Karpas-422 (cell line): ENCODE data around the gene GLIS2. TPM values are rescaled to one million over a fixed set of nuclear protein-coding genes. Genes with fewer than 3 reads are reported as not detected.
"Not testable (repeated sequence)": the region's sequence is repeated elsewhere in the genome, so short reads cannot be mapped to it uniquely, and the experiment has no call there.

Experiments
- DNase-seq: peaks from one replicate; pipeline ENCODE4 v3.0.0-alpha.2; 2015
- H2AFZ ChIP-seq: fragments of 200-600 bp; sonication (generic); 2 replicates; pipeline ENCODE4 v1.6.1; 2014; ENCODE audit warnings: antibody characterized with exemption, low read length, mixed read lengths
- H3K27ac ChIP-seq: fragments of 200-600 bp; sonication (generic); 2 replicates; pipeline ENCODE4 v1.5.1; 2014; ENCODE audit warnings: mild to moderate bottlenecking, low read length, moderate library complexity
- H3K27me3 ChIP-seq: fragments of 200-600 bp; sonication (generic); 2 replicates; pipeline ENCODE4 v1.6.1; 2014; ENCODE audit warnings: low read length, mixed read lengths
- H3K36me3 ChIP-seq: fragments of 200-600 bp; sonication (generic); 2 replicates; pipeline ENCODE4 v1.6.1; 2014; ENCODE audit warnings: low read length, mixed read lengths; ENCODE audit not compliant: insufficient read depth
- H3K4me1 ChIP-seq: fragments of 200-600 bp; sonication (generic); 2 replicates; pipeline ENCODE4 v1.6.1; 2014; ENCODE audit warnings: mild to moderate bottlenecking, low read length, mixed read lengths
- H3K4me2 ChIP-seq: fragments of 200-600 bp; sonication (generic); 2 replicates; pipeline ENCODE4 v1.6.1; 2014; ENCODE audit warnings: low read length, low read depth, mild to moderate bottlenecking; ENCODE audit not compliant: poor library complexity, severe bottlenecking
- H3K4me3 ChIP-seq: fragments of 200-600 bp; sonication (generic); 2 replicates; pipeline ENCODE4 v1.5.1; 2014; ENCODE audit warnings: mild to moderate bottlenecking, antibody characterized with exemption, low read length, mixed read lengths
- H3K79me2 ChIP-seq: fragments of 200-600 bp; sonication (generic); 2 replicates; pipeline ENCODE4 v1.6.1; 2014; ENCODE audit warnings: mild to moderate bottlenecking, low read length, mixed read lengths
- H3K9ac ChIP-seq: fragments of 200-600 bp; sonication (generic); 2 replicates; pipeline ENCODE4 v1.6.0; 2014; ENCODE audit warnings: low read length
- H3K9me2 ChIP-seq: fragments of 200-600 bp; sonication (generic), shearing (Covaris generic); replicated peaks from 2 replicates; pipeline ENCODE4 v1.6.0; 2014; ENCODE audit warnings: mild to moderate bottlenecking, low read length, moderate library complexity; ENCODE audit not compliant: insufficient read depth
- H3K9me3 ChIP-seq: fragments of 300-700, 200-600 bp; sonication (generic); 2 replicates; pipeline ENCODE4 v1.6.1; 2014; ENCODE audit warnings: low read length, mixed read lengths
- H4K20me1 ChIP-seq: fragments of 200-600 bp; sonication (generic); 2 replicates; pipeline ENCODE4 v1.6.1; 2014; ENCODE audit warnings: mild to moderate bottlenecking, antibody characterized with exemption, low read length, low read depth; ENCODE audit not compliant: insufficient read depth
- total RNA-seq: library from RNA; depleted of rRNA; stranded (reverse); fragments of >200 nt; shearing (Covaris generic); gene quantifications from 2 replicates; pipeline ENCODE4 v1.2.3, GENCODE V29; 2014; ENCODE audit warnings: low replicate concordance

GLIS2 gene
- total RNA-seq, 1 experiment from 2014 or later, result not detected

- Histone ChIP-seq H3K27me3 (no peaks in the 10 kb centered on the region), H4K20me1 (peaks cover 19% of the 10 kb centered on the region; the same call in 1 of the 2 replicates), H3K27ac (no peak overlapping the region), H3K36me3 (no peaks in the 10 kb centered on the region; the same call in 1 of the 2 replicates), H3K9me2 (no peaks in the 10 kb centered on the region), H3K79me2 (peaks cover 20% of the 10 kb centered on the region), H3K4me2 (no peak overlapping the region), H3K9ac (no peak overlapping the region), H3K9me3 (no peaks in the 10 kb centered on the region), H3K4me3 (no peak overlapping the region), H2AFZ (no peak overlapping the region), H3K4me1 (no peaks in the 10 kb centered on the region)
- DNase-seq, result no peak
Measured at GRCh38 chr16:4340443-4340842, 24.6 kb downstream of the GLIS2 start.

- Histone ChIP-seq H3K9me2 (no peaks in the 10 kb centered on the region), H2AFZ (no peak overlapping the region), H3K4me2 (no peak overlapping the region), H3K4me1 (no peaks in the 10 kb centered on the region), H3K4me3 (no peak overlapping the region), H3K9ac (no peak overlapping the region), H3K9me3 (no peaks in the 10 kb centered on the region), H3K79me2 (peaks cover 23% of the 10 kb centered on the region), H4K20me1 (peaks cover 19% of the 10 kb centered on the region; the same call in 1 of the 2 replicates), H3K36me3 (no peaks in the 10 kb centered on the region; the same call in 1 of the 2 replicates), H3K27ac (no peak overlapping the region), H3K27me3 (no peaks in the 10 kb centered on the region)
- DNase-seq, result no peak
Measured at GRCh38 chr16:4341250-4341649, 25.4 kb downstream of the GLIS2 start.

- Histone ChIP-seq H4K20me1 (peaks cover 16% of the 10 kb centered on the region; the same call in 1 of the 2 replicates), H2AFZ (no peak overlapping the region), H3K4me1 (no peaks in the 10 kb centered on the region), H3K36me3 (peaks cover 10% of the 10 kb centered on the region), H3K27ac (no peak overlapping the region), H3K4me3 (no peak overlapping the region), H3K79me2 (peaks cover 41% of the 10 kb centered on the region), H3K4me2 (no peak overlapping the region), H3K9me2 (no peaks in the 10 kb centered on the region), H3K9ac (no peak overlapping the region), H3K9me3 (no peaks in the 10 kb centered on the region), H3K27me3 (no peaks in the 10 kb centered on the region)
- no peak for DNase-seq
Measured at GRCh38 chr16:4342866-4343744, 27.2 kb downstream of the GLIS2 start.

DNA sequence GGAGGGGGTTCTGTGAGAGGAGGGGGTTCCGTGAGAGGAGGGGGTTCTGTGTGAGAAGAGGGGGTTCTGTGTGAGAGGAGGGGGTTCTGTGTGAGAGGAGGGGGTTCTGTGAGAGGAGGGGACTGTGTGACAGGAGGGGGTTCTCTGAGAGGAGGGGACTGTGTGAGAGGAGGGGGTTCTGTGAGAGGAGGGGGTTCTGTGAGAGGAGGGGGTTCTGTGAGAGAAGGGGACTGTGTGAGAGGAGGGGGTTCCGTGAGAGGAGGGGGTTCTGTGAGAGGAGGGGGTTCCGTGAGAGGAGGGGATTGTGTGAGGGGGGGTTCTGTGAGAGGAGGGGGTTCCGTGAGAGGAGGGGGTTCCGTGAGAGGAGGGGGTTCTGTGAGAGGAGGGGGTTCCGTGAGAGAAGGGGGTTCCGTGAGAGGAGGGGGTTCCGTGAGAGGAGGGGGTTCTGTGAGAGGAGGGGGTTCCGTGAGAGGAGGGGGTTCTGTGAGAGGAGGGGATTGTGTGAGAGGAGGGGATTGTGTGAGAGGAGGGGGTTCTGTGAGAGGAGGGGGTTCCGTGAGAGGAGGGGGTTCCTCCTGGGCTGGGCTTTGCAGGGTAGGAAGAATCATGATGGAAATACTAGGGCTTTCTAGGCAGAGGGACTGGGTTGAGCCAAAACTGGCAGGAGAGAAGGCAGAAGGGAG, 28.6 kb downstream of the GLIS2 start:
- not testable (repeated sequence) for H3K27me3 ChIP-seq, H2AFZ ChIP-seq, H3K9me3 ChIP-seq, H3K4me2 ChIP-seq, H3K9ac ChIP-seq, H3K9me2 ChIP-seq, H3K4me3 ChIP-seq, H3K27ac ChIP-seq, H3K4me1 ChIP-seq, DNase-seq
- Histone ChIP-seq H4K20me1 (peaks cover 14% of the 10 kb centered on the region; the same call in 1 of the 2 replicates), H3K36me3 (peaks cover 15% of the 10 kb centered on the region; the same call in 1 of the 2 replicates), H3K79me2 (peaks cover 53% of the 10 kb centered on the region)

GRCh38 chr16:4344983-4345835, 29.3 kb downstream of the GLIS2 start:
- H3K79me2 ChIP-seq, result peaks cover 60% of the 10 kb centered on the region
- no peak overlapping the region for H3K4me3 ChIP-seq
- H3K27me3 ChIP-seq, result no peaks in the 10 kb centered on the region
- H3K4me2 ChIP-seq, result no peak overlapping the region
- peaks cover 19% of the 10 kb centered on the region; the same call in 1 of the 2 replicates for H3K36me3 ChIP-seq
- no peaks in the 10 kb centered on the region for H3K9me2 ChIP-seq
- no peak overlapping the region for H3K9ac ChIP-seq
- H3K4me1 ChIP-seq, result peaks cover 8% of the 10 kb centered on the region
- no peaks in the 10 kb centered on the region for H3K9me3 ChIP-seq
- DNase-seq, result no peak
- no peak overlapping the region for H3K27ac ChIP-seq
- H4K20me1 ChIP-seq, result peaks cover 19% of the 10 kb centered on the region; the same call in 1 of the 2 replicates
- no peak overlapping the region for H2AFZ ChIP-seq

GRCh38 chr16:4345836-4346781, 30.2 kb downstream of the GLIS2 start:
- H3K36me3 ChIP-seq, result peaks cover 19% of the 10 kb centered on the region; the same call in 1 of the 2 replicates

DNA sequence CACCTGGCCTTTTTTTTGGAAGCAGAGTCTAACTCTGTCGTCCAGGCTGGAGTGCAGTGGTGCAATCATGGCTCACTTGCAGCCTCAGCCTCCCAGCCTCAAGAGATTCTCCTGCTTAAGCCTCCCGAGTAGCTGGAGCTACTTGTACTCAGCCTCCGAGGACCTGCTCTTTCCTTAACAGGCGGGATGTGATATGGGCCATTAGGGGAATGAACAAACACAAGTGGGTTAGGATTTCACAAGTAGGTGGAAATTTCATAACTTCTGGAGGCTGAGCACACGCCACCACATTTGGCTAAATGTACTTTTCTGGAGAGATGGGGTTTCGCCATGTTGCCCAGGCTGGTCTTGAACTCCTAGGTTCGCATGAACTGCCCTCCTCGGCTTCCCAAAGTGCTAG, 31.1 kb downstream of the GLIS2 start:
- no peaks in the 10 kb centered on the region for H3K9me2 ChIP-seq
- no peaks in the 10 kb centered on the region for H3K9me3 ChIP-seq
- H3K27ac ChIP-seq, result no peak overlapping the region
- H3K36me3 ChIP-seq, result peaks cover 19% of the 10 kb centered on the region; the same call in 1 of the 2 replicates
- no peak for DNase-seq
- no peak overlapping the region for H2AFZ ChIP-seq
- peaks cover 69% of the 10 kb centered on the region for H3K79me2 ChIP-seq
- H3K4me3 ChIP-seq, result no peak overlapping the region
- no peak overlapping the region for H3K9ac ChIP-seq
- H4K20me1 ChIP-seq, result peaks cover 12% of the 10 kb centered on the region; the same call in 1 of the 2 replicates
- H3K4me1 ChIP-seq, result peaks cover 15% of the 10 kb centered on the region
- H3K27me3 ChIP-seq, result no peaks in the 10 kb centered on the region
- no peak overlapping the region for H3K4me2 ChIP-seq

More at GRCh38 chr16:4345836-4346781, 30.2 kb downstream of the GLIS2 start:
- no peak overlapping the region for H2AFZ ChIP-seq
- DNase-seq, result no peak
- H3K4me2 ChIP-seq, result no peak overlapping the region
- no peaks in the 10 kb centered on the region for H3K9me3 ChIP-seq
- peaks cover 69% of the 10 kb centered on the region for H3K79me2 ChIP-seq
- H4K20me1 ChIP-seq, result peaks cover 14% of the 10 kb centered on the region; the same call in 1 of the 2 replicates
- no peak overlapping the region for H3K4me3 ChIP-seq
- no peak overlapping the region for H3K27ac ChIP-seq
- H3K9me2 ChIP-seq, result no peaks in the 10 kb centered on the region
- no peaks in the 10 kb centered on the region for H3K27me3 ChIP-seq
- no peak overlapping the region for H3K9ac ChIP-seq
- H3K4me1 ChIP-seq, result peaks cover 8% of the 10 kb centered on the region
